Activated T-helper 1 cell treated with anti-CD3 and anti-CD28 coated beads, Interleukin-12 subunit alpha, Interleukin-12 subunit beta, Interleukin-2, Interleukin-4 antibody, amounts not matched to agents 30 ng/mL and 10 ng/mL and 1 ng/mL, durations not matched to agents 14 hours and 24 hours and 36 hours (primary cell): ENCODE measurements around the gene C20orf204. TPM values are rescaled to one million over a fixed set of nuclear protein-coding genes. Genes with fewer than 3 reads are reported as not detected.
"Not testable (repeated sequence)": the region's sequence is repeated elsewhere in the genome, so short reads cannot be mapped to it uniquely, and the experiment has no call there.

Source experiments
- DNase-seq: peaks from one replicate; pipeline ENCODE4 v3.0.0; 2021; ENCODE audit warnings: low spot score
- H3K27ac Mint-ChIP-seq: one replicate; pipeline ENCODE4 v1.8.0; 2021; ENCODE audit warnings: mild to moderate bottlenecking, mixed read lengths
- H3K27me3 Mint-ChIP-seq: one replicate; pipeline ENCODE4 v1.8.0; 2022; ENCODE audit warnings: mild to moderate bottlenecking, moderate library complexity, mixed read lengths; ENCODE audit not compliant: insufficient read depth
- H3K36me3 Mint-ChIP-seq: one replicate; pipeline ENCODE4 v1.8.0; 2021; ENCODE audit warnings: low read depth, mixed read lengths
- H3K4me1 Mint-ChIP-seq: one replicate; pipeline ENCODE4 v1.8.0; 2021; ENCODE audit warnings: low read depth, mixed read lengths
- H3K4me3 Mint-ChIP-seq: one replicate; pipeline ENCODE4 v1.8.0; 2021; ENCODE audit warnings: mild to moderate bottlenecking, moderate library complexity, mixed read lengths
- H3K9me3 Mint-ChIP-seq: one replicate; pipeline ENCODE4 v1.8.0; 2021; ENCODE audit warnings: mixed read lengths
- intact Hi-C: fragments of 100-400 bp; cut with micrococcal nuclease; formaldehyde crosslinking; loops from one replicate; pipeline ENCODE4 v1.15.1; 2024
- total RNA-seq: library from RNA; stranded (reverse); gene quantifications from 2 replicates; pipeline ENCODE4 v1.2.3, GENCODE V29; 2022

C20orf204 gene, protein sequence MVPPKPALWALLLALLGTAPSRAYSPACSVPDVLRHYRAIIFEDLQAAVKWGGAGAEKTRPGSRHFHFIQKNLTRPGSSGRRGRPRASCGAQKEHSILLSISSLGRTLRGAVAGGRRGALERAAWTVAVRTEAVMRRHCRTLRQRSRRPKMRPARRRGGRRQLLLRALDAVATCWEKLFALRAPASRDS
- 5.4 and 6.1 TPM in 2 replicates for total RNA-seq

- DNase-seq = no peak
- Mint-ChIP-seq H3K27ac (peak within 1 kb of the TSS; percentile 98), H3K9me3 (no peaks in the 10 kb centered on the region), H3K4me1 (peaks cover 49% of the 10 kb centered on the region), H3K27me3 (peaks cover 3% of the 10 kb centered on the region), H3K4me3 (peak within 1 kb of the TSS; percentile 81), H3K36me3 (peaks cover 18% of the 10 kb centered on the region)
- intact Hi-C loops = loop anchor here (1.0 to 5.0 kb wide), 3 partner anchors 41 to 498 kb away; partner anchors contain the start of gene RGS19
Measured at GRCh38 chr20:64035933-64036345, at the start of gene C20orf204. C20orf204 (plus strand) TSS chr20:64036182; CDS start chr20:64036324, 142 bp downstream.

DNA sequence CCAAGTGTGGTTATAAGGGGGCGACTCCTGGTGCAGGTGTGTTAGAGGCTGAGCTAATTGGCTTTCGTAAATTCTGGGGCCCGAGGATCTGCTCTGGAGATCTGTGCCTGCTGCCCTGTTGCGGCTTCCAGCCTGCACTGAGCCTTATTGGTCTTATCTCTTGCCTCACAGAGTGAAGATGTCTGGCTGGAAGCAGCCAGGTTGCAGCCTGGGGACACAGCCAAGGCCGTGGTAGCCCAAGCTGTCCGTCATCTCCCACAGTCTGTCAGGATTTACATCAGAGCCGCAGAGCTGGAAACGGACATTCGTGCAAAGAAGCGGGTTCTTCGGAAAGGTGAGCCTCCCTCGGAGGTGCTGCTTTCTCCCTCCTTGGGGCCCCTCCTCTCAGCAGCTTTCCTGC is 35.1 kb upstream of the C20orf204 start:
- Mint-ChIP-seq H3K4me3 (no peak overlapping the region), H3K27ac (no peak overlapping the region), H3K4me1 (no peaks in the 10 kb centered on the region)

GRCh38 chr20:64001607-64002011 is 34.4 kb upstream of the C20orf204 start:
- no peak for DNase-seq
- no peak overlapping the region for H3K4me3 Mint-ChIP-seq
- peaks cover 37% of the 10 kb centered on the region for H3K36me3 Mint-ChIP-seq
- no peaks in the 10 kb centered on the region for H3K9me3 Mint-ChIP-seq
- H3K4me1 Mint-ChIP-seq = no peaks in the 10 kb centered on the region
- H3K27ac Mint-ChIP-seq = no peak overlapping the region
- H3K27me3 Mint-ChIP-seq = no peaks in the 10 kb centered on the region
- intact Hi-C loops = no loop called here

More for the DNA sequence above, 35.1 kb upstream of the C20orf204 start:
- H3K36me3 Mint-ChIP-seq = peaks cover 34% of the 10 kb centered on the region
- intact Hi-C loops = no loop called here
- no peaks in the 10 kb centered on the region for H3K9me3 Mint-ChIP-seq
- DNase-seq = no peak
- no peaks in the 10 kb centered on the region for H3K27me3 Mint-ChIP-seq

- Mint-ChIP-seq H3K4me3 (no peak overlapping the region), H3K9me3 (peaks cover 8% of the 10 kb centered on the region), H3K36me3 (peaks cover 44% of the 10 kb centered on the region), H3K27ac (no peak overlapping the region), H3K4me1 (peaks cover 8% of the 10 kb centered on the region), H3K27me3 (no peaks in the 10 kb centered on the region)
- intact Hi-C loops = no loop called here
- DNase-seq = no peak
Measured at GRCh38 chr20:64003960-64004725, 31.8 kb upstream of the C20orf204 start.

GRCh38 chr20:64005394-64005793 is 30.6 kb upstream of the C20orf204 start:
- peaks cover 13% of the 10 kb centered on the region for H3K9me3 Mint-ChIP-seq
- no peak overlapping the region for H3K4me3 Mint-ChIP-seq
- H3K27ac Mint-ChIP-seq = no peak overlapping the region
- peaks cover 50% of the 10 kb centered on the region for H3K36me3 Mint-ChIP-seq
- no peaks in the 10 kb centered on the region for H3K27me3 Mint-ChIP-seq
- DNase-seq = no peak
- H3K4me1 Mint-ChIP-seq = peaks cover 20% of the 10 kb centered on the region
- intact Hi-C loops = no loop called here

DNA sequence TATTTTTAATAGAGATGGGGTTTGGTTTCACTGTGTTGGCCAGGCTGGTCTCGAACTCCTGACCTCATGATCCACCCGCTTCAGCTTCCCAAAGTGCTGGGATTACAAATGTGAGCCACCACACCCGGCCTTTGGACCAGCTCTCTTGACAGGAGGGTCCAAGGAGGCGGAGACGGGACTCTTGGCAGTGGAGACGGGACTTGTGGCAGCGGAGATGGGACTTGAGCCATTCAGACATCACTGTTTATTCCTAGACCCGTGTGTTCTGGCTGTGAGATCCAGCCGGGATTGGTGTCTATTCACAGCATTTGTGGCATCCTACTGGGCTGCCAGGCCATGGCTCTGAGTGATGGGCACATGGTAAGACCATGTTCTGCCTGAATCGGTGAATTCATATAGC is 29.5 kb upstream of the C20orf204 start:
- Mint-ChIP-seq H3K27ac (no peak overlapping the region), H3K27me3 (no peaks in the 10 kb centered on the region), H3K36me3 (peaks cover 55% of the 10 kb centered on the region), H3K4me1 (peaks cover 28% of the 10 kb centered on the region), H3K9me3 (peaks cover 13% of the 10 kb centered on the region), H3K4me3 (no peak overlapping the region)
- no peak for DNase-seq
- intact Hi-C loops = no loop called here

GRCh38 chr20:64006902-64007301 is 29.1 kb upstream of the C20orf204 start:
- Mint-ChIP-seq H3K4me3 (no peak overlapping the region), H3K4me1 (peaks cover 29% of the 10 kb centered on the region), H3K27me3 (no peaks in the 10 kb centered on the region), H3K9me3 (peaks cover 13% of the 10 kb centered on the region), H3K36me3 (peaks cover 52% of the 10 kb centered on the region), H3K27ac (no peak overlapping the region)
- no peak for DNase-seq
- intact Hi-C loops = no loop called here

DNA sequence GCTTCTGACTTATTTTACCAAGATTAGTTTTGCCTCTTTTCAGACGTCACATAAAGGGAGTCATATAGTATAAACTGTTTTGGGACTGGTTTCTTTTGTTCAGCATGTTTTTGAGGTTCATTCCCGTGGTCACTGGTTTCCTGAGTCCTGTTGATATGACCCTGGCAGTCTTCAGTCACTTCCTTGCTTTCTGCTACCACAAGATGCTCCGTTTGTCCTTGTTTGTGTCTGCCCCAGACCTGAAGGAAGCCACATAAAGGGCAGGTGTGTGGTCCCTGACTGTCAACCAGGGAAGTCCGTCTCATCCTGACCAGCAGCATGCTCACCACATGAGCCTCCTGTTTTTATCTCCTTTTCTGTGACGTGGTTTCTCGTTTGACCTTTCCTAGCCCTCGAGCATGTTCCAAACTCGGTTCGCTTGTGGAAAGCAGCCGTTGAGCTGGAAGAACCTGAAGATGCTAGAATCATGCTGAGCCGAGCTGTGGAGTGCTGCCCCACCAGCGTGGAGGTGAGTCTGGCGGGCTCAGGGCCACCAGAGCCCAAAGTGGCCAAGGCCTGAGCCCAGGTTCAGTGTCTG is 26.1 kb upstream of the C20orf204 start:
- H3K36me3 Mint-ChIP-seq = peaks cover 57% of the 10 kb centered on the region
- peaks cover 13% of the 10 kb centered on the region for H3K9me3 Mint-ChIP-seq
- DNase-seq = no peak
- no peaks in the 10 kb centered on the region for H3K27me3 Mint-ChIP-seq
- peak overlapping the region; percentile 50 for H3K27ac Mint-ChIP-seq
- intact Hi-C loops = no loop called here
- H3K4me1 Mint-ChIP-seq = peaks cover 48% of the 10 kb centered on the region
- peak overlapping the region; percentile 1 for H3K4me3 Mint-ChIP-seq

DNA sequence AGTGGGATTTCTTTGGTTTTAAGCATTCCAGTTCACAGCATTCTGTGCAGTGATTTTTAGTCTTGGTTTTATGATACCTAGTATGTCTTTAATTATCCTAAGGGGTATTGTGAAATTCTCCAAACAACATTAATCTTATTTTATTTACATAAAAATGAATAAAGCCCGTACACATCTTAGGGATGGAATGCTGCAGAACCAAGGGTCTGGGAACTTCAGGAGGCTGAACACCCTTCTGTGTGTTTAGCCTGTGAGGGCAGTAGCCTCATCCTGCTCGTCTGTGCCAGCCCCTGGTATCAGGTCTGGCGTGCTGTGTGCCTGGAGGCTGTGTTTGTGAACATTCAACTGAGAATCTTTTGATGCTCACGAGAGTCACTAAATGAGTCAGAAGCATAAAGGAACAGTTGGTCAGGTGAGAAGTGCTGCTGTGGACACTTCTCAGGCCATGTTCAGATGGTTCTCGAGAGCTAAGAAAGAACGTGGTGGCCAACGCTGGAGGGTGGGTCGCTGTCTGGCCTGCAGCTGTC is 25.2 kb upstream of the C20orf204 start:
- Mint-ChIP-seq H3K9me3 (peaks cover 13% of the 10 kb centered on the region), H3K36me3 (peaks cover 59% of the 10 kb centered on the region), H3K4me1 (peaks cover 55% of the 10 kb centered on the region), H3K27ac (peak overlapping the region; percentile 76), H3K27me3 (no peaks in the 10 kb centered on the region), H3K4me3 (no peak overlapping the region)
- intact Hi-C loops = no loop called here
- no peak for DNase-seq

DNA sequence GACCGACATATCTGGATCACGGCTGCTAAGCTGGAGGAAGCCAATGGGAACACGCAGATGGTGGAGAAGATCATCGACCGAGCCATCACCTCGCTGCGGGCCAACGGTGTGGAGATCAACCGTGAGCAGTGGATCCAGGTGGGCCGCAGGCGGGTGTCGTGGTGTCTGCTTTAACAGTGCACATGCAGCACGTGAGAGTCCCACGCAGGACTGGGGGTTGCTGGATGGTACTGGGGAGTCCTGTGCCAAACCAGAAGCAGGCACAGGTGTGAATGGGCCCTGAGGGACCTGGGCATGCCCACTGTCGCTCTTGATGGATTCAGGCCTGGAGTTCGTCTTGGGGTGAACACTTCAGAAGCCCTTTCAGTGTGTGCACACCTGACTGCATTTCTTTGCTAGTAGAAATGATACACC is 24.6 kb upstream of the C20orf204 start:
- no peaks in the 10 kb centered on the region for H3K27me3 Mint-ChIP-seq
- H3K36me3 Mint-ChIP-seq = peaks cover 58% of the 10 kb centered on the region
- H3K4me3 Mint-ChIP-seq = no peak overlapping the region
- H3K27ac Mint-ChIP-seq = peak overlapping the region; percentile 76
- peaks cover 13% of the 10 kb centered on the region for H3K9me3 Mint-ChIP-seq
- DNase-seq = no peak
- intact Hi-C loops = no loop called here
- H3K4me1 Mint-ChIP-seq = peaks cover 55% of the 10 kb centered on the region

DNA sequence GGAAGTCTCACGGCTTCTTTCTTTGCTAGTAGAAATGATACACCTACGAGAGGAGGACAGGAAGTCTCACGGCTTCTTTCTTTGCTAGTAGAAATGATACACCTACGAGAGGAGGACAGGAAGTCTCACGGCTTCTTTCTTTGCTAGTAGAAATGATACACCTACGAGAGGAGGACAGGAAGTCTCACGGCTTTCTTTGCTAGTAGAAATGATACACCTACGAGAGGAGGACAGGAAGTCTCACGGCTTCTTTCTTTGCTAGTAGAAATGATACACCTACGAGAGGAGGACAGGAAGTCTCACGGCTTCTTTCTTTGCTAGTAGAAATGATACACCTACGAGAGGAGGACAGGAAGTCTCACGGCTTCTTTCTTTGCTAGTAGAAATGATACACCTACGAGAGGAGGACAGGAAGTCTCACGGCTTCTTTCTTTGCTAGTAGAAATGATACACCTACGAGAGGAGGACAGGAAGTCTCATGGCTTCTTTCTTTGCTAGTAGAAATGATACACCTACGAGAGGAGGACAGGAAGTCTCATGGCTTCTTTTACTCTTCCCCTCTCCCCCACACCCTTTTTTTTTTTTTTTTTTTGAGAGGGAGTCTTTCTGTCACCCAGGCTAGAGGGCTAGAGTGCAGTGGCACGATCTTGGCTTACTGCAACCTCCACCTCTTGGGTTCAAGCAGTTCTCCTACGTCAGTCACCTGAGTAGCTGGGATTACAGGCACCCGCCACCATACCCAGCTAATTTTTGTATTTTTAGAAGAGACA is 23.4 kb upstream of the C20orf204 start:
- H3K4me1 Mint-ChIP-seq = peaks cover 55% of the 10 kb centered on the region
- H3K9me3 Mint-ChIP-seq = peaks cover 13% of the 10 kb centered on the region
- peak overlapping the region; percentile 94 for H3K27ac Mint-ChIP-seq
- H3K27me3 Mint-ChIP-seq, DNase-seq, intact Hi-C loops: not testable (repeated sequence)
- peak overlapping the region; percentile 33 for H3K4me3 Mint-ChIP-seq
- H3K36me3 Mint-ChIP-seq = peaks cover 58% of the 10 kb centered on the region

DNA sequence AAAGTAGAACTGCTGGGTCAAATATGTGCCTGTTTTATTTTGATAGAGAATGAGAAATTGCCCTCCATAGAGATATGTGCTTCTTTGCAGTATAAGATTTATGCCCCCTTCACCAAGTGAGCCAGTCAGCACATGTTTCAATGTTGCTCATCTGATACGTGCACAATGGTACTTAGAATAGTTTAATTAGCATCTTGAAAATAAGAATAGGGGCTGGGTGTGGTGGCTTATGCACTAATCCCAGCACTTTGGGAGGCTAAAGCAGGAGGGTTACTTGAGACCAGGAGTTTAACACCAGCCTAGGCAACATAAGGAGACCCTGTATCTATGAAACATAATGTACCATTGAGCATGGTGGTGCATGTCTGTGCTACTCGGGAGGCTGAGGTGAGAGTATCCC is 20.3 kb upstream of the C20orf204 start:
- Mint-ChIP-seq H3K36me3 (peaks cover 50% of the 10 kb centered on the region), H3K9me3 (no peaks in the 10 kb centered on the region), H3K4me3 (no peak overlapping the region), H3K27me3 (no peaks in the 10 kb centered on the region), H3K27ac (no peak overlapping the region), H3K4me1 (peaks cover 34% of the 10 kb centered on the region)
- intact Hi-C loops = no loop called here
- no peak for DNase-seq
